ENCODE data around the gene CD209.

The CD209 gene

DNA sequence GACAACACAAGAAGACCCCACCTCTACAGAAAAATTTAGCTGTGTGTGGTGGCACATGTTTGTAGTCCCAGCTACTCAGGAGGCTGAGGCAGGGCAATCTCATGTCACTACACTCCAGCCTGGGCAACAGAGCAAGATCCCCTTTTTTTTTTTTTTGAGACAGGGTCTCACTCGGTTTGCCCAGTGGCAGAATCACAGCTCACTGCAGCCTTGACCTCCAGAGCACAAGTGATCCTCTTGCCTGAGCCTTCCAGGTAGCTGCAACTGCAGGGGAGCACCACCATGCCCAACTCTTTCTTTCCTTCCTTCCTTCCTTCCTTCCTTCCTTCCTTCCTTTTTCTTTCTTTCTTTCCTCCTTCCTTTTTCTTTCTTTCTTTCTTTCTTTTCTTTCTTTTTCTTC lies 11.2 kb downstream of the CD209 start:
- no peak for DNase-seq

DNA sequence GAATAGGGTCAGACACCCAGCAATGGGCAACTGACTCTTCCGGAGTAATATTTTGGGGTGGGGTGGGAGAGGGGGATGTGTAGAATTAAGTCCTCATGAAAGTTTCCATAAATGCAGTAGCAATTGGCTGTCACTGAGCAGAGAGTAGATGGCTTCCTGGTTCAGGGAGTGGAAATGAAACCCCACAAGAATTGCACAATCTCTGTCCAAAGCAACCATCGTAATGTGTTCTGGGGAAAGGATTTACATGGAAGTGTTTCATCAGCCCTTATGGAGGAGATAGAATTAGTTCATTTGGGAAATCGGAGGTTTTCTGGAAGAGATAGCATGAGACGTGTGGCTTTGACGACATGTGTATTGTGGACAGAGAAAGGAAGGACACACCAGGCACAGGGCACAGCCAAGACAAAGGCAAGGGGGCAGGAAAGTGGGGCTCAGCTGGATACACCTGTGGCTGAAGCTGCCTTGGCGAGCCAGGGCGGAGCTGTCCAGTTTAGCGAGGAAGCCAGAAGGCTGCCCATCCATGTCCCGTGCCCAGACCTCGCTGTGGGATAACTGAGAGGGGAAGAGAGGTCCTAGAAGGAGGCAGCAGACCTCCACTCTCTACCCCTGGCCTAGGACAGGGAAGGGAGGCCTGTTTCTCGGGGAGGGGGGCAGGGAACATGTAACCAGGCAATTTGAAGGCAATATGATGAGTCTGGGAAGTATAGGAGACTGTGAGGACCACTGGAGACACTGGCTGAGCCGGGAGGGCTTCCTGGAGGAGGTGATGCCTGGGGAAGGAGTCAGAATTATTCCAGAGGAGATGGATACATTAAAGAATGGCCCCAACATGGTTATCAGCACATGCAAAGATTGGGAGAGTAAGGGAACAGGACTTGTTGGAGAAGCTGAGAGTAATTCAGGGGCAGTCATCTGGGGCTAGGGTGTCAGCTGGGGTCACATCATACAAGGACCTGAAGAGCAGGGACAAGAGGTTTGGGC lies 12.8 kb downstream of the CD209 start:
- no peak for DNase-seq

DNA sequence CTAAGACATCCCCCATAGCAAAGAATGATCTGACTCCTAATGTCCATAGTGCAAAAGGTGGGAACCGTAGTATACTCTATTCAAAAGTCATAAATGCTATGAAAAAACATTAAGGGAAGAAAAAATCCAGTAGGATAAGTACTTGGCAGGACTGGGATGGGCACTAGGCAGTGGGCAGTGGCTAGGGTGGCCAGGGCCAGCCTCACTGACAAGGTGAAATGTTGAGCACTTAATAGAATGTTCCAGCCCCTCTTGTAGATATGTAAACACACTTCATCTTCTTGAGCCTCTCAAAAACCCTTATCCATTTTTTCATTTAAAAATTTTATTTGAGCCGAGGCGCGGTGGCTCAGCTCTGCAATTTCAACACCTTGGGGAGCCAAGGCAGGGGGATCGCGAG lies 14.0 kb downstream of the CD209 start:
- DNase-seq = no peak

DNA sequence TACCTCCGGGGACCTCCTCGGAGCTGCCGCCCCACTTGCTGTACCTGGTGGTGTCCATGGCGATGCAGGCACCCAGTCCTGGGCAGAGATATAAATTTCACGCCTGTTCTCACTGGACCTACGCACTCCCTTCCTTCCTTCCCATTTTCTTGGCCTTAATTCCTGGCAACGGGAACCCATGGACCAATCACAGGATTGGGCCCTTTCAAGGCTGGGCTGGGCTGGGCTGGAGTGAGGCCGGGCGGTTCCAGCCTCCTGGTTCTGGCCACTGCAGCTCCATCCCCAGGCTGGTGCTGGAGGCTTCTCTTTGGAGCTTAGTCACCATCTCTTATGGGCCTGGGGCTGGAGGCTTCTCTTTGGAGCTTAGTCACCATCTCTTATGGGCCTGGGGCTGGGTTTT lies 15.3 kb downstream of the CD209 start, which contains the start of gene CLEC4G:
Gene CLEC4G, minus strand, starts transcription at position 66 of the 400 bp plus-strand sequence. Its CDS starts 8 bp downstream, at position 58.
- DNase-seq = no peak

DNA sequence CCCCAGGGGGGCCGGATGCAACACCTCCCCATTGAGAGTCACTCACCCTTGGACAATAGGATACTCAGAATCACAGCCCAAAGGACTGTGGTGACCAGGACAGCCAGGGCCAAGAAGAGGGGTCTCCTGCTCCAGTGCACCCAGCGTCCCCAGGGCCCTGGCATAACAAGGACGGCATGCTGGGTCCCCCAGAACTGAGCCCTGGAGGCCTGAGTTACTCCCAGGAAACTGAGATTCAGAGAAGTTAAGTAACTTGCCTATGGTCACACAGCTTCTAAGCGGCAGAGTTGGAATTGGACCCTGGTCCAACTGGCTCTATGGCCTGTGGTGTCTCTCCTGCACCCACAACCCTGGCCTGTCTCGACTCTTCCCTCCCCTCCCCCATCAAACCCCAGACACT lies 15.7 kb downstream of the CD209 start:
- DNase-seq = no peak

DNA sequence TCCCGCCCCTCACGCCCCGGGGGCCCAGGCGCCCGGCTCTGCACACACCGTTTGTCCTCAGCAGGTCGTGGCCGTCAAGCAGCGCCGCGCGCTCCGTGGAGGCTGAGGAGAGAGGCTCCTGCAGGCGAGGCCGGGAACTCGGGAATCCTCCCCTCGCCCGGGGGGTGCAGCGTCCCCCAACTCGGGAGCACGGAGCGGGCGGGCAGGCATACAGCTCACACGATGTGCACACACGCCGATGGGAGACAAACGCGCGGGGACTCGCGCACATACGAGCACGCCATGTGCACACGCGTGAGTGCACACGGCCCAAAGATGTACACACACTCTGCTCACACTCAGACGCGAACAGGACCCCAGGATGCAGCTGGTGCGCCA lies 16.1 kb downstream of the CD209 start:
- DNase-seq = no peak

DNA sequence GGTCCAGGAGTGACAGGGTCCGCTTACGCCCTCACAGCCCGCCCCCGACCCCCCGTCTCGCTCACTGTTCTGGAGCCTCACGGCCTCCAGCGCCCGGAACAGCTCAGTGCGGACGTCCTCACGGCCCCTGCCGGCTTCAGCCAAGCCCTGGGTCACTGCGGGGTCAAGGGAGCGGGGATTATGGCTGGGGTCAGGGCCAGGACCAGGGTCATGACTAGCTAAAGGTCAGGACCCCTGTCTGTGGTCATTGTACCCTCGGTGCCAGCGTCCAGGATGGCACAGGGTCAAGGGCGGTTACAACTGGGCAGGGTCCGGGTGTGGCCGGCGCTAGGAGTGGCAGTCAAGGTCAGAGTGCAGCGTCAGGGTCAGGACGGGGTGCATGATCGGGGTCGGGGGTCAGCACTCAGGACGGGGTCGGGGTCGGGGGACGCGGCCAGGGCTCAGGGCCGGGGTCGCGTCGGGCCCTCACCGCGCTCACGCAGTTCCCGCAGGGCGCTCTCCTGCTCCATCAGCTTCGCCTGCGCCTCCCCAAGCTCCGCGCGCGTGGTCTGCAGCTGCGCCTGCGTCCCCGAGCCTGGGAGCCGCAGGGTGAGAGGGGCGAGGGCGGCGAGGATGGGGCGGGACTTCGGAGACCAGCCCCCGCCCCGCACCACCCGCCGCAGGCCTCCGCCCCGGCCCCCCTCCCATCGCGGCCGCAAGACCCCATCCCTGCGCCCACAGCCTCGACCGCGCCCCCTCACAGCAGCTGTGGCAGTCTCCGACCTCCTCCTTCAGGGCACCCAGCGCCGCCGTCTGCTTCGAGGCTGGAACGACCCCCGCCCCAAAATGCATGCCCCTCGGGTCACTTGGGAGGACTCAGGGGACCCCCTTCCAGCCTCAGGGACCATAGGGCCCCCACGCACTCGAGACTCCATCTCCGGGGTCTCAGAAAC lies 16.8 kb downstream of the CD209 start:
- DNase-seq = no peak

DNA sequence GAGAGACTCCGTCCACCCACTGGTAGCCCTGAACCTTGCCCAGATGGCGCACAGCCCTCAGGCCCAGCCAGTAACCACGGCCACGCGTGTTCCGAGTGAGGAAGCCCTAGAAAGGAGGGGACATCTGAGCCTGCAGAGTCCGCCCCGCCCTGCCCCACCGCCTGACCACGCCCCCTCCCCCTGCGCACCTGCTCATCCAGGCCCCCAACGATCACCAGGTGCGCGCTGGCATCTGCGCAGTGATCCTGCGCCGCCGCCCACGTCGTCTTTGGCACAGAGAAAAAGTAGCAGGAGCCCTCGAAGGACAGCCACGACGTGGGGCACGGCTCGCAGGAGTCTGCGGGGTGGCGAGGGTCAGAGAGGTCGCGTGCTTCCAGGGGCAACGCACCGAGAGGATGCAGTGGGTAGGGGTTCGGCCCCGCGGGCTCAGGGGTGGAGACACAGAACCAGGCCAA lies 17.5 kb downstream of the CD209 start:
- peak in 1 of 6 experiments; percentile 16 for DNase-seq

DNA sequence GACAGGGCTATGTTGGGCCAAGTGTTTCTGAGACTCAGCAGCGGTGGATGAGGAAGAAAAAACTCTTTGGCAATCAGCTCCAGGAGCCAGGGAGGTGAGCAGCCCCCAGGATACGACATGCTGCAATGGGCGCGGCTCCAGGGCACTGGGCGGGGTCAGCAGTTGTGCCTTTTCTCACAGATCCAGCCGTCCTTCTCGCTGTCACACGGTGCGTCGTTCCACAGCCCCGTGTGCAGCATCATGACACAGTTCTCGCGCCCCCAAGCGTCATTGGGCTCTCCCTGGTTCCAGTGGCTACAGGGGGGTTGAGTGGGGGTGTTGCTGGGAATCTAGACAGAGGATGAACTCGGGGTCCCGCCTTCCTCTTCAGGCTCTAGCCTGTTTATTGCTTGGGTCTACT lies 18.1 kb downstream of the CD209 start:
- DNase-seq = no peak

DNA sequence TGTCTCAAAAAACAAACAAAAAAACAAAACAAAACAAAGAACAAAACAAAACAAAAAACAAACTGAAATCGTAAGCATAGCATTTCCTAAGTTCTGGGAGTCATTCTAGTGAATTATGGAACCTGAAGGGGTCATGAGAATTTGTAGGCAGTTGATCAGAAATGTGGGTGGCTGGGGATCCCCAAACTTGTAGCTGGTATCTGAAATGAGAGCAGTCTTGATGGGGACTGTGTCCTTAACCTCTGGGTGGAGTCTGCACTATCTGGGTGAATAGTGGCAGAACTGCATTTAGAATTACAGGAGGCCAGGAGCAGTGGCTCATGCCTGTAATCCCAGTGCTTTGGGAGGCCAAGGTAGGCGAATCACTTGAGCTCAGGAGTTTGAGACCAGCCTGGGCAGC lies 21.5 kb downstream of the CD209 start:
- DNase-seq = no peak

DNA sequence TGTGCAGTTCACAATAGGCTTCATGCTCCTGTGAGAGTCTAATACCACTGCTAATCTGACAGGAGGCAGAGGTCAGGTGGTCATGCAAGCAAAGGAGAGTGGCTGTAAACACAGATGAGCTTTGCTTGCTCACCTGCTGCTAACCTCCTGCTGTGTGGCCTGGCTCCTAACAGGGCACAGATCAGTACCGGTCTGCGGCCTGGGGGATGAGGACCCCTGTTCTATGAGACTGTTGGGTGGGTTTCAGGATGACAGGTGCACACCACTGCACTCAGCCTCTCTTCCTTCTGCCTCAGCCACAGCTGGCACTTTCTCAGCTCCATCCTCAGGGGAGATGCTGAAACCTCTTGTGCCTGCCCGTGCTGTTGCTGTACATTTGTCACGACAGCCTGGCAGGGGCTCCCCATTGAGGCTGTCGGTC lies 25.1 kb downstream of the CD209 start:
- no peak for DNase-seq

DNA sequence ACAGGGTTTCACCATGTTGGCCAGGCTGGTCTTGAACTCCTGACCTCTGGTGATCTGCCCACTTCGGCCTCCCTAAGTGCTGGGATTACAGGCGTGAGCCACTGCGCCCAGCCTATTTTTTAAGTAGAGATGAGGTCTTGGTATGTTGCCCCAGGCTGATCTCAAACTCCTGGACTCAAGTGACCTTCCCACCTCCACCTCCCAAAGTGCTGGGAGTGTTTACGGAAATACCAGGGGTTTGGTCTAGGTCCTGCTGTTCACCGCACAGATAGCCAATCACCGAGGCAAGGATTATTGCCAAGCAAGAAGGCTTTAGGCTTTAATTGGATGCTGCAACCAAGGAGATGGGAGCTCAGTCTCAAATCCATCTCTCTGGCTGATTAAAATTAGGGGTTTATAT lies 27.0 kb downstream of the CD209 start:
- no peak for DNase-seq

DNA sequence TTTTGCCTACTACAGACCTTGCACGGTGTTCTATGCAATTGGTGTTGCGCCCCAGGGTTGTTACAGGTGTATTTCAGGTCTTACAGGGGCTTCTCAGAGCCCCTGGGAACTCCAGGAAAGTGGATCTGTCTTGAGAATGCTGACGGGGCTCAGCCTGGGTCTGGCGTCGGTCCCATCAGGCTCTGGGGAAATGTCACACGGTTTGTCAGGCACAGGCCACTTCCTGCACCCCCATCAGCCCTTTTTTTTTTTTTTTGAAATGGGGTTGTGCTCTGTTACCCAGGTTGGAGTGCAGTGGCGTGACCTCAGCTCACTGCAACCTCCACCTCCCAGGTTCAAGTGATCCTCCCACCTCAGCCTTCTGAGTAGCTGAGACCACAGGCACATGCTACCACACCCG lies 28.7 kb downstream of the CD209 start:
- DNase-seq = no peak

DNA sequence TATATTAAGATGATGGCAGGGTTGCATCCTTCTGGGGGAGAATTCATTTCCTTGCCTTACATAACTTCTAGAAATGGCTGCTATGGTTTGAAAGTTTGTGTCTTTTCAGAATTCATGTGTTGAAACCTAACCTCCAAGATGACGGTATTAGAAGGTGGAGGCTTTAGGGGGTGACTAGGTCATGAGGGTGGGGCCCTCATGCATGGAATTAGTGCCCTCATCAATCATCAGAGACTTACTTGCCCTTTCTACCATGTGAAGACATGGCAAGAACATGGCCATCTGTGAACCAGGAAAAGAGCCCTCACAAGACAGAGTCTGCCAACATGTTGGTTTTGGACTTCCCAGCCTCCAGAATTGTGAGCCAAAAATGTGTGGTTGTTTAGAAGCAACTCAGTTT lies 30.6 kb downstream of the CD209 start:
- DNase-seq = no peak

DNA sequence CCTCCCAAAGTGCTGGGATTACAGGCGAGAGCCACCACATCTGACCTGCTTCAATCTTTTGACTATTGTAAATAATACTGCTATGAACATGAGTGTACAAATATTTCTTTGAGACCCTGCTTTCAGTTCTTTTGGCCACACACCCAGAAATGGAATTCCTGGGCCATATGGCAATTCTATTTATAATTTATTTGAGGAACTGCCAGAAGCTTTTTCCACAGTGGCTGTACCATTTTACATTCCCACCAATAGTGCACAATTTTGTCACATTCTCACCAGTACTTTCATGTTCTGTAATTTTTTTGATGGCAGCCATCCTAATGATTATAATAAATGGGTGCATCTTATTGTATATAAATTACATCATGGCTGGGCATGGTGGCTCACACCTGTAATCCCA lies 31.7 kb downstream of the CD209 start:
- DNase-seq = no peak

DNA sequence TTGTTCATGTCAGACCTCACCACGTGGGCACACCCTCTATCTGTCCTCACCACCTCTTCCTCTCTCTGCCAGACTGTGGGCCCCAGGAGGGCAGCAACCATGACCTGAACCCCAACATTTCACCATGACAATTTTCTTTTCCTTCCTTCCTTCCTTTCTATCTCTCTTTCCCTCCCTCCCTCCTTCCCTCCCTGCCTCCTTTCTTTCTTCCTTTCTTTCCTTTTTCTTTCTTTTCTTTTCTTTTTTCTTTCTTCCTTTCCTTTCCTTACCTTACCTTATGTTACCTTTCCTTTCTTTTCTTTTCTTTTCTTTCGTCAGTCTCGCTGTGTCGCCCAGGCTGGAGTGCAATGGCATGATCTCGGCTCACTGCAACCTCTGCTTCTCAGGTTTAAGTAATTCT lies 36.7 kb downstream of the CD209 start:
- no peak for DNase-seq

DNA sequence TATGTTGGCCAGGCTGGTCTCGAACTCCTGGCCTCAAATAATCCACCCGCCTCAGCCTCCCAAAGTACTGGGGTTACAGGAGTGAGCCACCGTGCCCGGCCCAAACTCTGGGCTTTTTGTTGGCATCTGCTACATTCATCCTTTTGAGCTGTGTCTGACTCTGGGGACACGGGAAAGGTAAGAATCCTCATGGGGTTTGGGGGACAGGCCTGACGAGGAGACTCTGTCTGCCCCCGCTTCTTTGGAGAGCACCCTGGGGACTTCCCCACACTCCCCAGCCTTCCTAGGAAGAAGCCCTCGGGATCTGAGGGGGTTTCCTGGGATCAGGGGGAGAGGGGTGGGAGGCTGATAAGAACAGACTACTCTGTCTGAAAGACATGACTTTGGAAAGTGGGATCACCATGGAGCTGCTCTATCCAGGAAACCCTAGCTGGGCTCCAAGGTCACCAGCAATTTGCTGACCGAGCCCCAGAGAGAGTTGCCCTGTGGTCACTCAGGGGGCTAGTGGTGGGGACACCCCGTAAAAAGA lies 37.3 kb downstream of the CD209 start:
- DNase-seq = no peak

DNA sequence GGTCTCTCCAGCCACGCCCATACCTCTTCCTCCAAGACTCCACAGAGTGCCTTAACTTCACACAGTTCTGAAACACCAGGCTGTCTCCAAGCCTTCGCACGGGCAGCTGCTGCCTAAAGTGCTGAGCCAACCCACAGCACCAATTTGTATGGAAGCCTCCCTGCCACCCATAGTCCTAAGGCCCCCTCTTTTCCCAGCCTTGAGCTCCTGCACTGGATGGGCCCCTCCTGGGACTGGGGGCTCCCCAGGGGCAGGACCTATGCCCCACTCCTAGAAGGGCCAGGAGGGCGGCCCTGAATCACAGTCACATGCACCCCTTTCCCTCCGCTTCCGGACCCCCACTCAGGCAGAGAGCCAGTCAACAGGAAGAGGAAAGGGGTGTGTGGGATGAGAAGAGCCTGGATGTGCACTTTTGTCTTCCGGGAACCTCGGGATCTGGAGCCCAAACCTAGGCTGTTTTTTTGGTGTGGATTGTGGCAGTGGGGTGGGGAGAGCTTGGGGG lies 40.3 kb downstream of the CD209 start:
- DNase-seq = no peak

DNA sequence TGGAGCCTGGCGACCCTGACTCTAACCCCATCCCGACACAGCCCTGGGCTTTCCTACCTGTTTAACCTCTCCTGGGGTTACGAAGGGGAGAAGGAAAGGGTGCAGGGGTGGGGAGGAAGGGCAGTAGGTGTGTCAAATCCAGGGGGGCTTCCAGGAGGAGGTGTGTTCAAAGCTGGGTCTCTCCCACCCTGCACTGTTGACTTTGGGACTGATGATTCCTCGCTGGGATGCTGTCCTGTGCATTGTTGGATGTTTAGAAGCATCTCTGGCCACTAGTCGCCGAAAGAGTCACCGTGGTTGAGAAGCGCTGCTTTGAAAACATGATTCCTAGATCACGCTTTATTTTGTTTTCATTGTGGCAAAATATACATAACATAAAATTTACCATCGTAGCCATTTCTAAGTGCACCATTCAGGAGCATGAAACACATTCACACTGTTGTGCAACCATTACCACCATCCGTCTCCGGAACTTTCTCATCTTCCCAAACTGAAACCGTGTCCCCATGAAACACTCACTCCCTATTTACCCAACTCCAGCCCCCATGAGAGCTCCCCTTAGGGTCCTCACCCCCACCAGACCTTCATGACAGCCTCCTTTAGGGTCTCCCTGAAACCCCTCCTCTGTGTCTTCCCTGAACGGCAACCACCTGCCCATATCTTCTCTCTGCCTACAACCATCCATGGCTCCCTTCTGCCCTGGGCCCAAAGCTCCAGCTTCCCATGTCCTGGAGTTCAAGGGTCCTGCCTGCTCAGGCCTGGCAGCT lies 41.0 kb downstream of the CD209 start:
- DNase-seq = no peak

DNA sequence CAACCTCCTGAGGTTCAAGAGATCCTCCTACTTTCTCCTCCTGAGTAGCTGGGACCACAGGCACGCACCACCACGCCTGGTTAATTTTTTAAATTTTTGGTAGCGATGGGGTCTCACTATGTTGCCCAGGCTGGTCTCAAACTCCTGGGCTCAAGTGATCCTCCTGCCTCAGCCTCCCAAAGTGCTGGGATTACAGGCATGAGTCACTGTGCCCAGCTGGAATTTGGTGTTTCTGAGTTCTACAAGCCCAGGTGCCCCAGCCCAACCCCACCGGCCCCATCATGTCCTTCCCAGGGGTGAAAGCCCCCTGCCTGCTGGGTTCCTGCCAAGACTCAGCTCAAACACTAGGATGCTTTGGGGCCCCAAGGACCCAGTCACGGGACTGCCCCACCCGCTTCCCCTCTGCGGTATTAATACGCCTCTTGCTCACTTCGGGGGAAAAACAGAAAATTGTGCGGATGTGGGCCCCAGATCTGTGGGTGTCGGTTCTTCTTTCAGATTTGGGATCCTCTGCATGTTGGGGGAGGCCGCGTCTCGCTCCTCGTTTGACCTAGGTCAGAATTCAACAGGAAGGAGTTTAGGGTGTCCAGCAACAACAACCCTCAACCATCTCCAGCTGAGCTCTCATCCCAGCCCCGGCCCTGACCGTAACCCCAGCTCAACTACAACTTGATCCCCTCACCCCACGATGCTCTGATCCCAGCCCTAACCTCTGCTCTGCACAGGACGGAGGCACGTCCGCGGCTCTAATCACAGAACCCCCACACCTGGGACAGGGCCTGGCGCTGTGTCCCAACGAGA lies 41.7 kb downstream of the CD209 start:
- DNase-seq = peak; percentile 54 to 83 (median 74)

All from stimulated activated naive CD4-positive, alpha-beta T cell (primary cell).